Stimulated activated naive CD4-positive, alpha-beta T cell treated with Interleukin-2 at 50 U/mL for 16 hours (primary cell): ENCODE data around the gene ZNF48.

Source experiments
- DNase-seq: peaks from one replicate; lab custom pipeline; 2025; lab: John Stamatoyannopoulos, UW

The ZNF48 gene

DNA sequence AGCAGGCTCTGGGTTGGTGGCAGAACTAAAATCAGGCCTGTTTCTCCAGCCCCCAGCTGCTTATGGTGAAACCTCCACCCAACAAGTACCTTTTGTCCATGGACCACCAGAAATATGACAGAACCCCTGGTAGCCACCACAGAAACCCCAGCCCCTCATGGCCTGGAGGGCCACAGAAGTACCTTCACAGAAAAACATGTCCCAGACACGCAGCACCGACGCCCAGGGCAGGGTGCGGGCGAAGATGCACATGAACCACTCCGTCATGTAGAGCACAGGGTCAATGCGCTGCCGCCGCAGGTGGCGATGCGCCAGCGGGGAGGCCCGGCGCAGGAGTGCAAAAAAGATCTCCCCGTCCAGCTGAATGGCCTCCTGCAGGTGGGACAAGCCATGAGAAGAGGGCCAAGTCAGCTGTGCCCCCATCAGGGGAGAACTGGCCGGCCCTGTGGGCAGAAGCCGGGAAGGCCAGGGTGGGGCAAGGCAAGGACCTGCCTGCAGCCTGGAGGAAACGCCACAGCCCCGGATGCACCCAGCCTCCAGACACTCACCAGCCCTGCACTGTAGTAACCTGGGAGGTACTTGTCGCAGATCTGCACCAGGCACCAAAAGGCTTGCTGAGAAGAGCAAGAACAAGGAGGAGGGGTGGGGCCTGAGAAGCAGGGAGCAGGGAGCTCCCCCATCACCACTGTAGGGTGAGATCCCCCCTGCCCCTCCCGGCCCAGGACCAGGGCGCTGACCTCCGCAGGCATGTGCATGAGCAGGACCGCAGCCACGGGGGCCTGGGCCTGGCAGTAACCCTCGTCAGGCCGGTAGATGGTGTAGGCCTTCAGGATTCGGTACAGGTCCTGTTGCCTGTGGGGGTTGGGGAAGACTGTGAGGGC, 36.0 kb upstream of the ZNF48 start:
- DNase-seq, result no peak

DNA sequence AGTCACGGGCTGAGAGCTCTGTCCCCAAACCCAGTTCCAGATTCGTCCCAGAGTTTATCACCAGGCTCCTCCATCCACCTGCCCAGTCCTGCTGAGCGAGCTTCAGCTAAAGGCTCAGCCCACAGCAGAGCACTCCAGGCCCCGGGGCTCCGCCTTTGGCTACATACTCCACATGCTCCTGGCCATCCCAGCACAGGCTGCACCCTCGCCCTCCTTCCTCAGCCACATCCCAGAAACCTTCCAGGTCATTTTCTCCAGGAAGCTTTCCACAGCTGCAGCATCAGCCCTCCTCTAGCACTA, 35.4 kb upstream of the ZNF48 start:
- DNase-seq, result no peak

DNA sequence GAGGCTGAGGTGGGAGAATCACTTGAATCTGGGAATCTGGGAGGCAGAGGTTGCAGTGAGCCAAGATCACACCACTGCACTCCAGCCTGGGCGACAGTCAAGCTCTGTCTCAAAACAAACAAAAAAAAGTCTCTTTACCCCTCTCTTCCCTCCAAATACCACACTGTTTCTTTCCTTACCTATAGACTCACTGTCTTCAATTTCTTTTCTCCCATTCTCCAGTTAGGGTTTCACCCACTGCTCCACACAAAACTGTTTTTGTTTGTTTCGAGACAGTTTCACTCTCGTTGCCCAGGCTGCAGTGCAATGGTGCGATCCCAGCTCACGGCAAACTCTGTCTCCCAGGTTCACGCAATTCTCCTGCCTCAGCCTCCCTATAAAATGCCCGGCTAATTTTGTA, 34.0 kb upstream of the ZNF48 start:
- DNase-seq, result no peak

DNA sequence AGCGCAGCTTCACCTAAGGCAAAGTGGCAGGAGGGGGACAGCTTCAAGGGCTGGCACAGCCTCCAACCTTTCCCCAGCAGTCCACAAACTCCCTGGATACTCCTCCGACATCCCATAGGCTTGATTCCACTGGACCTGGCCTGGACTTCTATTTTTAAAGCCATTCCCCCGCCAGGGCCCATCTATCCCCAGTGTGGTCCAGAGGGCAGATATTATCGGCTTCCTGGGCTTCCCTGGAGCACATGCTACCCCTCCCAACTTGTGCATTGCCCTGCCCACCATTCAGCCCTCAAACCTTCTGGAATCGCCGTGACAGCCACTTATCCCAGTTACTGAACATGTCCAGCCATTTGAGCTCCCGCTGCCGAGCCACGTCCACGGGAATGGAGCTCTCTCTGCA, 30.0 kb upstream of the ZNF48 start:
- DNase-seq, result no peak

DNA sequence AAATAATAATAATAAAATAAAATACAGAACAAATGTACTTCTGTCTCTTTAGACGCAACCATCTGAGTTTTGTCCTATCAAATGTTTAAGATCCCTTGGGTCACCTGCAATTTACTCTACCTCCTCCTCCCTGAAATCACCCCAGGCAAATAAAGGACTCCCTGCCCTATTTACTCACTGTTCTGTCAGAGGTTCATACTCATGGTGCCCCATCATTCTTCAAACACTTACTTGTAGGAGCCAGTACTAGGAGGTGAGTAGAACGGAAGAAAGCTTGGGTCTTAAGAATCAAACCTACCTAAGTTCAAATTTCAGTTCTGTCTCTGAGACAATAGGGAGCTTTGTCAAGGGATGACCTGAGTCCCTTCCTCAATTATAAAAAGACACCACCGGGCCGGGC, 28.7 kb upstream of the ZNF48 start:
- no peak for DNase-seq

DNA sequence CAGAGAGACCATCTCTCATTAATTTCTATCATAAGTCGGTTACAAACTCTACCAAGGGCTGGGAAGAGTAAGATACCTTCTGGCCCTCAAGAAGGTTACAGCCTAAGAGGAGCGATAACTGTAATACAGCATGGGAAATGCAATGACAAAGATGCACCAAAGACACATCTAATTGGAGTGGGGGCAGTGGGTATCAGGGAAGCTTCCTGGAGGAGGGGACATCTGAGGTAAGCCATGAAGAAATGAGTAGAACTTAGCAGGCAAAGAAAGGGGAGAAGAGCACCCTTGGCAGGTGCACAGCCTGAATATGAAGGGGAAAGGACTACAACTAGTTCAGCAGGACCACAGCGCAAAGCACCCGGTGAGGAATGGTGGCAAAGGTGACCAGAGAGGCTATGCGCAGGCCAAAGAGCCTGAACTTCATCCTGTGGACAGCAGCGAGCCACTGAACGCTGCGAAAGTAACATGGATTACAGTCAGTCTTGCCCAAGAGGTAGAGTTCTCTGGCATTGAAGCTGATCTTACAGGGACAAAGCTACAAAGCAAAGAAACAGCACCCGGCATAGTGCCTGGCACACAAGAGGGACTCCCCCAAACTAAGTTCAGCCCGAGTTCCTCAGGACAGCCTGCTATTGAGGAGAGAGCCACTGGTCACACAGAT, 27.7 kb upstream of the ZNF48 start:
- DNase-seq, result no peak

DNA sequence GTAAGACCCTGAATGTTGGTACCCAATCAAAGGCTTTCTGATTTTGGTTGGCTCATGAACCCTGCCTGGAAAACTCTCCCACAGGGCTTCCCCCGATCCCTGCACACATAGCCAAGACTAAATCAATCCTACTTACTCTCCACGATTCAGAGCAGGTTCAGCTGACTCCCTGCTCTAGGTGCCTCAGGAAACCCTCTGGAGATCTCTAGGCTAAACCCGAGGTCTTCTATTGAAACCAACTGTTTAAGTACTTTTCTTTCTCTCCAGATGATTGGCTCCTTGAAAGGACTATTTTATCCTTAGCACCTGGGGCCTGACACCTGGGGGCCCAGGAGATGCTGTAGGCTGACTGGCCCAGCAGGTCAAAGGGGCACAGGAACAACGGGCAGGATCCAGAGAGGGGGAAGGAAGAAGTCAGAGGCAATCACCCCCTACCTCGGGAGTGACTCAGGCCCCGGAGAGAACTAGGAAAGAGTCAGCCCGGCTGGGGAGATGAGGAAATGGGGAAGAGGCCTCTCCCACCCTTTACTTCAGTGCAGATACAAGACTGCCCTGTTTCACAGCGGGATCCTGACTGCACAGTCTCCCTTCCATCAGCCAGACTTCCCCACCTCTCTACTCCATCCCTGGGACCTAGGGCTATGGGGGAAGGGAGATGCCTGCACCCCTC, 27.0 kb upstream of the ZNF48 start:
- no peak for DNase-seq

DNA sequence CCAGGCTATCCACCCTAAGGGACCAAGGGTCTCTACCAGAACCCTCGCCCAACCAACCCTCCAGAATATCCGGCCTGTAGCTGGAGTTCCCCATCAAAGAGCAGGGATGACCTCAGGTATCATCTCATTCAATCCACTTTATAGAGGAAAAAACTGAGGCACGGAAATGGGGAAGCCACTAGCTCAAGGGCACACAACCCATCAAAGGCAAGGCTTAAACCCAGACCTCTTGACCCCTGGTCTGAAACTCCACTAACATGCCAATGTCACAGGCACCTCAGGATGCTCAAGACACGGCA, 26.5 kb upstream of the ZNF48 start:
- no peak for DNase-seq

DNA sequence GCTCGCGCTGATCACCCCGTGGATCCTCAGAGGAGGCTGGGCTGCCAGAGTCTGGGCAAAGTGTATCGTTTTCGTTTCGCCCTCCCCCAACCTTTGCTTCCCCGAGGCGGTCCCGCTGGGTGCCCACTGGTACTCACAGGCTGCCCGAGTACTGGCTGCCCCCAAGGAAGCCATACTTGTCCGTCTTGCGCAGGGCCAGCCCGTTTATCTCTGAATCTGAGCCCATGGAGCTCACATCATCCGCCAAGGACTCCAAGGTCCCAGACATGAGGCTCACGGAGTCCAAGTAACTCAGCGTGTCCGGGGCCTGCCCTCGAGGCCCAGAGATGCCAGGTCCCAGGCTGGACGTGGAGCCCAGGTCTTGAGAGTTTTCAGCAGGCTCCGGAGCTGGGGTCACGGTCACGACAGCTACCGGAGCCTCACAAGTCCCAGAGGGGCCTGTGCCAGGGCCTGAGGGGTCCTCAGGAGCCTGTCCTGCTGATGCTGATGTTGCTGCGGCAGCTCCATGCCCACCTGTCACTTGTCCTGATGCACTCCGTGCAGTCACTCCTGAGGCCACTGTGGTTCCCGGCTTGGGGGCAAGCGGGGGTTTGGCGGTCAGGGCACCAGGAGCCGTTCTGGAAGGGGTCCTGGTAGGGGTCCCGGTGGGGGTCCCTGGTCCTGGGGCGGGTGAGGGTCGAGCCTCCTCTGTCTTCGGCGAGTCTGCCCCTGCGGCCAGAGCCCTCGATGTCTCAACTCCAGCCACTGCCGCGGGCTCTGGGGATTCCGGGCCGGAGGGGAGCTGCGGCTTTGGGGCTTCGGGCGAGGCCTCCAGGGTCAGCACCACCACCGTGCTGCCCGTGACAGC, 25.9 kb upstream of the ZNF48 start:
- DNase-seq, result peak; percentile 8

DNA sequence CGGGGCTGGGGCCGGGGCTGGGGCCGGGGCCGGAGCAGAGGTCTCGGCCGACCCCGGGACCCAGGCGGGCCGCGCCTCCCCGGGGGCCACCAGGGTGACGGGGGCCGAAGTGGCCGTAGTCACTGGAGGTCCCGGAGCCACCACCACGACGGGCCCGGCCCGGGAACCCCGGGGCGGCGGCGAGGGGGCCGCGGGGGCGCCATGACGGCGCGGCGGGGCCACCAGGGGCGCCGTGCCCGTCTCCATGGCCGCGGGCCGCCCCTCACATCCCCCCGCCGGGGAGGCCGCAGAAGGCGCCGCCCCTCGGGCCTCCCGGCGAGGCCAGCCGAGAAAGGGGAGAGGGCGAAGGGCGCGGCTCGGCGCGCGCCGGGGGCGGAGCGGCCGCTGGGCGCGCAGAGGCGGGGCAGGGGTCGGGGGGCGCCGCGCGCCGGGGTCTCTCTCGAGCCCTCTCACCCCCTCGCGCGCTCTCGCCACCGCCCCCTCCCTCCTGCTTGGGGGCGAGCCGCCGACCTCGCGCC, 25.2 kb upstream of the ZNF48 start:
- DNase-seq, result no peak

DNA sequence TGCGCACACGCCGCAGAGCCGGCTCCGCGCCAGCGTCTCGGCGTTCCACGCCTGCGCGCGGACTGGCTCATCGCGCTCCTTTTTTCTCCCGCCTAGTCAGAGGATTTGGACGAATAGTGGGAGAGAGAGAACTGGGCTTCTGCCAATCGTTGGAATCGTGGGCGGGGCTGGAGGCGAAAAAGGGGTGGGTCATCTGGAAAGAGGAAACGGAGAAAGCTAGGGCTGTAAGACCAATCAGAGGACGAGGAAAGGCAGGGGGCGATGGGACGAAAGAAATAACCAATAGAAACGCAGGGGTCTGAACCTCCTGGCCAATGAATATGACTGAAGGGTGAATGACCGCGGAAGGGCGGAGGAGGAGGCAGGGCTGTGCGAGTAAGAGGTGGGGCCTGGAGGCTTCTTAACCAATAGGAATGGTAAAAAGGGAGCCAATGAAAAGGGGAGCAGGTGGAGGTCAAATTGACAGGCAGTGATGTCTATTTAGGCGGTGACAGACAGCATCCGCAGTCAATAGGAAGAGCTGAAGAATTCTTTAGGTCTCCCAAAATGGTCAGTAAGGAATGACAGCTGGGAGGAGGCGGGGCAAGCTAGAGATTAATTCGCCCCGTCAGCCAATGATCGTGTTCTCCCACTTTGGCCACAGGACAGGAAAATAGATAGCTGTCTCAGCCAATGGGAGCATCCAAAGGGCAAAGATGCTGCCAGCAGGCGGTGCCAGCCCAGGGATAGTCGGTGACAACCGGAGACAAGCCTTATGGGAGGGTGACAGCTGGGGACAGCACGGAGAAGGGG, 24.6 kb upstream of the ZNF48 start, which contains the start of gene TBC1D10B:
TSS of gene TBC1D10B (minus strand) at position 39 of the 792 bp plus-strand sequence. CDS start 311 bp downstream, outside the sequence.
- peak; percentile 99 for DNase-seq

DNA sequence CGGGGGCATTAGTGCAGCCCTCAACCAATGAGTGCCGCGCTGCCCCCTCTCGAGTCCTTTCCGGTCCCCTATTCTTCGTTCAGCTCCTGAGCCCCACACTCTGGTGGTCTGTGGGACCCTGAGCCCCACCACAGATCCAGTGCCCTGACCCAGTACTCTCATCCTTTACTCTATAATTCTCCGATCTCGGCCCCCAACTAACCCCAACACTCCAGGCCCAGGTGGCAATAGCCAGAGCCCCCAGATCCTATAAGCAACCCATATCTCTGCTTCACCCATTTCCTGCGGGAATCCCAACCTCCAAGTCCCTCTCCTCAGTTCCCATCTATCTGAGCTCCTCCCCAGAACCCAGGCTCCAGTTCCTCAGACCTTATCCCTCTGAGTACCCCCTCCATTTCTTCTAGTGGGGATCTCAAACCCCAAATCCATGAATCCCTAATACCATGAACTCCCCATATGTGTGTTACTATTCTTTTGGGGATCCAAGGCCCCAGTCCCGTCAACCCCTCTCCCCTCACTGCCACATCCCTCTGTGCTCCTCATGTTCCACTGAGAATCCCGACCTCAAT, 23.9 kb upstream of the ZNF48 start:
- no peak for DNase-seq

DNA sequence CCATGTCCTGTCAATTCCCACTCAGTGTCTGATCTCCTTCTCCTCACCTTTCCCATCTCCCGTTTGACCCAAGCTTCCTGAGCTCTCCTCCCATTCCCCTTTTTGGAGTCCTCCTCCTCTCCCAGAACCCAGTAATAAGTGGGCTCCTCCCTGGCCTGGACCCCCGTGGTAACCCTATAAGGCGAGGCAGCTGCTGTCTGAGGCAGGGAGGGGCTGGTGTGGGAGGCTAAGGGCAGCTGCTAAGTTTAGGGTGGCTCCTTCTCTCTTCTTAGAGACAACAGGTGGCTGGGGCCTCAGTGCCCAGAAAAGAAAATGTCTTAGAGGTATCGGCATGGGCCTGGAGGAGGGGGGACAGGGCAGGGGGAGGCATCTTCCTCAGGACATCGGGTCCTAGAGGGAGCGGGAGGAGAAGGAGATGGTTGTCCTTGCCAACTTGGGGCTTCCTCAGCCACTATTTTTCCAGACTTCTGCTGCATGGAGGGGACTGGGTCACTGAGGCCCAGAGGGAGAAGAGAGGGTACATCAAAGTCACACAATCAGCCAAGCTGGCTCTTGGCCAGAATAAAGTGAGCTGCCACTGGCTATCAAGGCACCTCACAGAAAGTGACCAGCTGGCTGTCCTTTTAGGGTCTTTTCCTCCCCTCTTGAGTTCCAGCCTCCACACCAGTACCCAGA, 23.0 kb upstream of the ZNF48 start:
- no peak for DNase-seq

DNA sequence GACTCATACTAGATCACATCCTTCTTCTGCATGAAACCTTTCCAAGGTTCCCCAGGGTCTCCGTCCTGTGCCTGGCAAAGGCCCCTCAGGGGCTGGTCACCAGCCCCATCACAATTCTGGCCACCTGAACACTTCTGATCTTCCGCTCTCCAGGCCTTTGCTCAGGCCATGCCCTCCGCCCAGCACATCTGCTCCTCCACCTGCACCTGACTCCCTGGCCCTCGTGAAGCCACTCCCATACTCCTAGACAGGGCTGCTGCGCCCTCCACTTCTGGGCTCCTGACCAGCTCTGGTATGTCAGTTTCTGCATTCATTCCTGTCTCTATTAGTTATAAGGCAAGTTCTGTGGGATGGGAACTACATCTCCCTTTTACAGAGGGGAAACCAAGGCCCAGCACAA, 22.5 kb upstream of the ZNF48 start:
- DNase-seq, result no peak

DNA sequence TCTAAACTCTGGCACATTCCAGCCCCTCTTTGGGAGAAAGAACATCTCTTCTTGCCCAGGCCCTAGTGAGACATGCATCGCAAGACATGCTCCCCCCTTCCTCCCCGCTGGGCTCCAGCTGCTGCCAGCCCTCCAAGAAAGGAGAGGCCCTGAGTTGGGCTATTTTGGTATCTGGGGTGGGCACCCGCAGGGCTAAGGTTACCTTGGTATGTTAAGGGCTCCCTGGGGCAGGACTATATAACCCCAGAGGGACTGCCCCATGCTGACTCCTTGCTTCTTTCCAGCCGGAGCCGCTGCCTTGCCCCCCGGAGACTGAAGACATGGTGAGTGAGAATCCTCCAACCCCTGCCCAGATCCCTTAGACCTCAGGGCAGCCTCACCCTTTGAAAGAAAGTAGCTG, 20.7 kb upstream of the ZNF48 start, which contains the start of gene MYL11:
TSS of gene MYL11 (plus strand) at position 265 of the 400 bp plus-strand sequence. CDS start at position 321, 56 bp downstream.
- no peak for DNase-seq

DNA sequence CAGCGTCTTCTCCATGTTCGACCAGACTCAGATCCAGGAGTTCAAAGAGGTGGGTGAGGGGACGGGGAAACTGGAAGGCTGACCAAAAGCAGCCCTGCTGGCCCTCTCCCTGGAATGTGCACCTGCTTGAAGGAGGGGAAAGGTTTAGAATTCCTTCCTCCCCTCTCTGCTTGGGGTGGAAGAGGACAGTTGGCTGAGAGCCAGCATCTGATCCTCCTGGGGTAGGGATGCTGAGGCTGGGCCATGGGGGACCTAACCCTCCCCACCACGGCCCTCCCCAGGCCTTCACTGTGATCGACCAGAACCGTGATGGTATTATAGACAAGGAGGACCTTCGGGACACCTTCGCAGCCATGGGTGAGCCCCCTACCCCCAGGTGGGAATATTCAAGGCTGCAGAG, 19.4 kb upstream of the ZNF48 start:
- no peak for DNase-seq

DNA sequence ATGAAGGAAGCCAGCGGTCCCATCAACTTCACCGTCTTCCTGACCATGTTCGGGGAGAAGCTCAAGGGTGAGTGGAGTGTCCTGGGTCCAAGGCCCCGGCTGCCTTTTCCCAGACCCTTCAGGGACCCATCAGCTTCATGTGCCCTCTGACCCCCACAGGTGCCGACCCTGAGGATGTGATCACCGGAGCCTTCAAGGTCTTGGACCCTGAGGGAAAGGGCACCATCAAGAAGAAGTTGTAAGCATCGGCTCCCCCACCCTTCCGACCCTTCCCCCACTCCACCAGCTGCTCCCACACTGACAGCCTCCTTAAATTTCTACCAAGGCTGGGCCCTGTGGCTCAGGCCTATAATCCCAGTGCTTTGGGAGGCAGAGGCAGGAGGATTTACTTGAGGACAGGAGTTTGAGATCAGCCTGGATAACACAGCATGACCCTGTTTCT, 18.7 kb upstream of the ZNF48 start:
- no peak for DNase-seq

DNA sequence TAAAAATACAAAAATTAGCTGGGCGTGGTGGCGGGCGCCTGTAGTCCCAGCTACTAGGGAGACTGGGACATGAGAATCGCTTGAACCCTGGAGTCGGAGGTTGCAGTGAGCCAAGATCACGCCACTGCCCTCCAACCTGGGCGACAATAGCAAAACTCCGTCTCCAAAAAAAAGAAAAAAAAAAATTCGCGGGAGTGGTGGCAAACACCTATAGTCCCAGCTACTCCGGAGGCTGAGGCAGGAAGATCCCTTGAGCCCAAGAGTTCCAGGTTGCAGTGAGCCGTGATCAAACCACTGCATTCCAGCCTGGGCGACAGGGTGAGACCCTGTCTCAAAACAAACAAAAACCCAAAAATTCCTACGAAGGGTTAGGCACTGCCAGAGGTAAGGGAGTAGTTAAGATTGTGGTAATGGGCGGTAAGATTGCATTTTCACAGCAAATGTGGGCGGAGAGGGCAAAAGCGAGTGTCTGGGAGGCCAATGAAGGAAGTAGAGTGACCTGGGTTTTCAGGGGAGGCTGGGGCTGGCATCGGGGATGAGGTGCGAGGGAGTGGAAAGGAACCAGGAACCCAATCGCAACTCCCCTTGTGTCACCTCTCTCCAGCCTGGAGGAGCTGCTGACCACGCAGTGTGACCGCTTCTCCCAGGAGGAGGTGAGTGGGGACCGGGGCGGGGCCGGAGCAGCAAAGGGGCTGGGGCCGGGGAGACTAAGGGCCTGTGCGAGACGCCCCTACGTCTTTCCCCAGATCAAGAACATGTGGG, 18.0 kb upstream of the ZNF48 start:
- no peak for DNase-seq

DNA sequence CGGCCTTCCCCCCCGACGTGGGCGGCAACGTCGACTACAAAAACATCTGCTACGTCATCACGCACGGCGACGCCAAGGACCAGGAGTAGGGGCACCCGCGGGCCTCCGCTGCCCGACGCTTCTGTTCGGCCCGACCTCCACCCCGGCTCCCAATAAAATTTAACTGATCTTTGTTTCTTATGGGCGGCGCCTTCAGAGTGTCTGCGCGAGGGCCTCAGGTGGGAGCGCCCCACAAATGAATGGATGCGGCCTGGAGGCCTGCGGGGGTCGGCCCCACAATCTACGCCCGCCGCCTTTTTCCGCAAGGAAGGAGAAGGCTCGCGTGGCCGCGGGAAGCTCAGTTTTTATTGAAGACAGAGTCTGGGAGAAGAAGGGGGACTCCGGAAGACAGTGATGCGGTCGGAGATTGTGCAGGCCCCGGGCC, 17.4 kb upstream of the ZNF48 start:
- DNase-seq, result peak; percentile 86
